Uterus (tissue), 4 donors: ENCODE results near the gene CBLIF. TPM values are rescaled to one million over a fixed set of nuclear protein-coding genes. Genes with fewer than 3 reads are reported as not detected.
"Not testable (repeated sequence)": the region's sequence is repeated elsewhere in the genome, so short reads cannot be mapped to it uniquely, and the experiment has no call there.

ENCODE experiments used
- DNase-seq, 2 donors: peaks; one replicate each; pipeline ENCODE4 v3.0.0-alpha.2; 2019 to 2020
- H3K27ac ChIP-seq, 2 donors: fragments of 200-600 bp; sonication (generic); 1 replicate in 1 of 2; 2 replicates in 1 of 2; pipeline ENCODE4 v1.5.1; 2016 to 2018
- H3K27me3 ChIP-seq, 2 donors: fragments of 200-600 bp; sonication (generic); one replicate each; pipeline ENCODE4 v1.5.1; 2018 to 2019; ENCODE audit warnings: control low read depth in 1 of 2
- H3K36me3 ChIP-seq, 2 donors: fragments of 200-600 bp; sonication (generic); one replicate each; pipeline ENCODE4 v1.5.1; 2019; ENCODE audit warnings: control low read depth in 1 of 2
- H3K4me1 ChIP-seq, 2 donors: fragments of 200-600 bp; sonication (generic); one replicate each; pipeline ENCODE4 v1.5.1; 2018 to 2019; ENCODE audit warnings: control low read depth in 1 of 2
- H3K4me3 ChIP-seq, 2 donors: fragments of 200-600 bp; sonication (generic); 1 replicate in 1 of 2; 2 replicates in 1 of 2; pipeline ENCODE4 v1.5.1; 2018 to 2019; ENCODE audit warnings: mild to moderate bottlenecking in 1 of 2
- H3K9me3 ChIP-seq, 2 donors: fragments of 200-600 bp; sonication (generic); one replicate each; pipeline ENCODE4 v1.5.1; 2019; ENCODE audit warnings: control low read depth in 1 of 2
- CTCF ChIP-seq, 4 experiments: fragments of 200-600 bp in 2 of 4; fragments of 450-650 bp in 2 of 4; sonication (generic) in 2 of 4; IDR thresholded peaks; one replicate each; pipeline ENCODE4 v1.5.1; 2016 to 2019; ENCODE audit warnings: antibody characterized with exemption in 4 of 4, mild to moderate bottlenecking in 2 of 4, moderate library complexity in 1 of 4
- POLR2A ChIP-seq, 2 donors: fragments of 450-650 bp; IDR thresholded peaks; one replicate each; pipeline ENCODE4 v1.6.1; 2016; ENCODE audit warnings: antibody characterized with exemption in 2 of 2, mild to moderate bottlenecking in 1 of 2, moderate library complexity in 1 of 2
- intact Hi-C: fragments of 100-400 bp; cut with DNase I; formaldehyde crosslinking; loops from one replicate; pipeline ENCODE4 v1.15.1; 2023; ENCODE audit warnings: low total_unique reads
- total RNA-seq, 4 donors: library from RNA; depleted of rRNA in 3 of 4; stranded (reverse); fragments of >200 nt in 3 of 4; gene quantifications; one replicate each; pipeline versions ENCODE4 v1.1.0 to v1.2.4, GENCODE V29; 2014 to 2023
- donor health status: DM: yes; HTN: yes; CAD: no.

CBLIF gene
- not detected for total RNA-seq

- H3K36me3 ChIP-seq = no peaks in the 10 kb centered on the region
- intact Hi-C loops = no loop called here
- no peak within 1 kb of the TSS for H3K27ac ChIP-seq
- DNase-seq = no peak
- TF ChIP-seq CTCF (IDR thresholded peaks at IDR 0.05) (no peak), POLR2A (IDR thresholded peaks at IDR 0.05) (no peak)
- no peaks in the 10 kb centered on the region for H3K27me3 ChIP-seq
- no peak within 1 kb of the TSS for H3K4me3 ChIP-seq
- no peaks in the 10 kb centered on the region for H3K4me1 ChIP-seq
- H3K9me3 ChIP-seq = no peaks in the 10 kb centered on the region
Measured at GRCh38 chr11:59845399-59845798, at the start of gene CBLIF. Gene CBLIF (minus strand): TSS chr11:59845499. CDS start chr11:59845453, 46 bp downstream.

DNA sequence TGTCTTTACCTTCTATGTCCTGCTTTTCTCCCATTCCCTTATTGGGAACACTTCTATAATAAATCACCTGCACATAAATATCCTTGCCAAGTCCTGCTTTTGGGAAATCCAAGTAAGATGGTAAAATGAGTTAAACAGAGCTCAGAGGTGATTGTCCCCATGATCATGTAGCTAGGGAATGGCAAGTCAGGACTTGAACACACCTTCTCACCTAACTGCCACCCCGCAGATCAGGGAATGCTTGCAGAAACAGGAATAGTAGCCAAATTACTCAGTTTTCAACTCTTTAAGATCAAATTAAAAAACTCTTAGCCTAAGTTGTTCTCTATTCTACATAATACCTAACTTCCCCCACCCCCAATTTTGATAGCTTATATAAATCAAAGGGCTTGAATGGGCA is 49.3 kb upstream of the CBLIF start:
- Histone ChIP-seq H3K9me3 (no peaks in the 10 kb centered on the region), H3K27me3 (no peaks in the 10 kb centered on the region), H3K36me3 (no peaks in the 10 kb centered on the region), H3K4me1 (no peaks in the 10 kb centered on the region), H3K4me3 (no peak overlapping the region), H3K27ac (no peak overlapping the region)
- TF ChIP-seq POLR2A (IDR thresholded peaks at IDR 0.05) (no peak), CTCF (IDR thresholded peaks at IDR 0.05) (no peak)
- DNase-seq = no peak
- intact Hi-C loops = no loop called here

DNA sequence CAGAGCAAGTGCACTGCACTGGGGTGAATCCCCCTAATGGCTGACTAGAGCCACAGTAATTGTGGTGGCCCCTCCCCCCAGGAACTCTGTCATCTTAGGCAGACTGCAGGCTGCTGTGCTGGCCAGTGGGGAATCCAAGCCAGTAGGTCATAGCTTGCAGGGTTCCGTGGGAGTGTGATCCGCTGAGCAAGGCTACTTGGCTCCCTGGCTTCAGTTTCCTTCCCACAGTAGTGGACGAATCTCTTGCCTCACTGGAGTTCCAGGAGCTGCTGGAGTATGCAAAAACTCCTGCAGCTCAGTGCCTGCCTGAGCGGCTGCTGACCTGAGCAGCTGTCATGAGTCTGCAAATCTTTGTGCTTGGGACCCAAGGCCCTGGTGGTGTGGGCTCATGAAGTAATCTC is 46.5 kb upstream of the CBLIF start:
- TF ChIP-seq CTCF (IDR thresholded peaks at IDR 0.05) (no peak), POLR2A (IDR thresholded peaks at IDR 0.05) (no peak)
- no peak overlapping the region for H3K4me3 ChIP-seq
- no peaks in the 10 kb centered on the region for H3K27me3 ChIP-seq
- DNase-seq = no peak
- H3K4me1 ChIP-seq = no peaks in the 10 kb centered on the region
- intact Hi-C loops = no loop called here
- no peaks in the 10 kb centered on the region for H3K36me3 ChIP-seq
- H3K9me3 ChIP-seq = no peaks in the 10 kb centered on the region
- H3K27ac ChIP-seq = no peak overlapping the region

DNA sequence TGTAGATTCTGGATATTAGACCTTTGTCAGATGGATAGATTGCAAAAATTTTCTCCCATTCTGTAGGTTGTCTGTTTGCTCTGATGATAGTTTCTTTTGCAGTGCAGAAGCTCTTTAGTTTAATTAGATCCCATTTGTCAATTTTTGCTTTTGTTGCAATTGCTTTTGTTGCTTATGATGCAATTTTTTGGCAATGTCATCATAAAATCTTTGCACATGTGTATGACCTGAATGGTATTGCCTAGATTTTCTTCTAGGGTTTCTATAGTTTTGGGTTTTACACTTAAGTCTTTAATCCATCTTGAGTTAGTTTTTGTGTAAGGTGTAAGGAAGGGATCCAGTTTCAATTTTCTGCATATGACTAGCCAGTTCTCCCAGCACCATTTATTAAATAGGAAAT is 41.9 kb upstream of the CBLIF start:
- H3K9me3 ChIP-seq, H3K4me1 ChIP-seq, H3K27me3 ChIP-seq, DNase-seq, H3K4me3 ChIP-seq, H3K27ac ChIP-seq, H3K36me3 ChIP-seq, intact Hi-C loops: not testable (repeated sequence)

DNA sequence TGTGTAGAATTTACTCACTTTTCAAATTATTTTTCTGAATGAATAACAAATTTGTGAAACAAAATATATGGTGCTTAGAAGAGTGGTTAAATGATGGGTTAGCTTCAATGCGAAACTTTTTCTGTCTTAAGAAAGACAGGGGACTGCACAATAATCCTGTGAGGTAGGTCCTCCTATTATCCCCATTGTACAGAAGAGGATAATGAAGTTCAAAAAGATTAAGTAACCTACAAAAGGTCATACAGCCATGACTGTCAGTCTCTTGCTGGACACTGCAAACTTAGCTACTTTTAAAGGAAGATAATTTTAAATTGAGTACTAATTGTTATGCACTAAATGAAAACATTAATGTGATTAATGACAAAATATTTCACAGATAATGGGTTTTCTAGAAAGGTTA is 38.3 kb upstream of the CBLIF start:
- no peak overlapping the region for H3K4me3 ChIP-seq
- H3K4me1 ChIP-seq = no peaks in the 10 kb centered on the region
- H3K36me3 ChIP-seq = no peaks in the 10 kb centered on the region
- H3K9me3 ChIP-seq = no peaks in the 10 kb centered on the region
- TF ChIP-seq CTCF (IDR thresholded peaks at IDR 0.05) (no peak), POLR2A (IDR thresholded peaks at IDR 0.05) (no peak)
- H3K27me3 ChIP-seq = no peaks in the 10 kb centered on the region
- intact Hi-C loops = no loop called here
- DNase-seq = no peak
- no peak overlapping the region for H3K27ac ChIP-seq

- intact Hi-C loops = no loop called here
- Histone ChIP-seq H3K36me3 (no peaks in the 10 kb centered on the region), H3K4me1 (no peaks in the 10 kb centered on the region), H3K4me3 (no peak overlapping the region), H3K9me3 (no peaks in the 10 kb centered on the region), H3K27ac (no peak overlapping the region), H3K27me3 (no peaks in the 10 kb centered on the region)
- DNase-seq = no peak
- TF ChIP-seq CTCF (IDR thresholded peaks at IDR 0.05) (no peak), POLR2A (IDR thresholded peaks at IDR 0.05) (no peak)
Measured at GRCh38 chr11:59879567-59879966, 34.3 kb upstream of the CBLIF start.
